NCI-H524 (cell line): ENCODE data around the gene CHST12.
"Not testable (repeated sequence)": the region's sequence is repeated elsewhere in the genome, so short reads cannot be mapped to it uniquely, and the experiment has no call there.

ENCODE experiments used
- DNase-seq, 2 experiments: peaks; one replicate each; lab custom pipeline; 2025; lab: John Stamatoyannopoulos, UW

Gene CHST12

GRCh38 chr7:2378125-2378524 lies 25.3 kb upstream of the CHST12 start:
- DNase-seq, result not testable (repeated sequence)

DNA sequence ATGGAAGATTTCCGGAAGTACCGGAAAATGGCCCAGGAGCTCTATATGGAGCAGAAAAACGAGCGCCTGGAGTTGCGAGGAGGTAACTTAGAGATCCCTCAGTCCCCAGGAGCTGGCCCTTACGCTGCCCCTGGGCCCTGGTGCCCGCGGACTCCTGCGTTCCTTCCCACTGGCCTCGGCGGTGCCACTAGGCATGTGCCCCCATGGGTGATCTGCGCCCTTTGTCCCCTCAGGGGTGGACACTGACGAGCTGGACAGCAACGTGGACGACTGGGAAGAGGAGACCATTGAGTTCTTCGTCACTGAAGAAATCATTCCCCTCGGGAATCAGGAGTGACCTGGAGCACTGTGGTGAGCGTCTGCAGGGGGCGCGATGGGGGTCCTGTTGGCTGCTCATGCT lies 24.2 kb upstream of the CHST12 start:
- DNase-seq, result no peak

- DNase-seq, result no peak
These were observed 23.5 kb upstream of the CHST12 start for GRCh38 chr7:2379821-2380450.

- no peak for DNase-seq
These were observed 22.9 kb upstream of the CHST12 start for GRCh38 chr7:2380461-2380860.

DNA sequence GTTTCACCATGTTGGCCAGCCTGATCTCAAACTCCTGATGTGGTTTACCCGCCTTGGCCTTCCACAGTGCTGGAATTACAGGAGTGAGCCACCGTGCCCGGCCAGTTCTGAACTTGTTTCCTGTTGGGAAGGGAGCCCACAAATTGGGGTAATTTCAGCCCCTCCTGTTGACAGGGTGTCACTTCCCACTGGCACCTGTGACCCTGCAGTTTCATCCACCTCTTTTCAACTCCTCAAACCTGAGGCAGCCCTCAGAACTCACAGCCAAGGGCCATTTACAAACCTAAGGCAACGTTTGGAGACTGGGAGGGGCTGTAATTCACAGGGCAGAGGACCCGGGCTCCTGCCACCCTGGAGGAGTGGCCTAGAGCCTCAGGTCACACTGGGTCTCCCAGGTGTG lies 22.2 kb upstream of the CHST12 start:
- DNase-seq, result no peak

DNA sequence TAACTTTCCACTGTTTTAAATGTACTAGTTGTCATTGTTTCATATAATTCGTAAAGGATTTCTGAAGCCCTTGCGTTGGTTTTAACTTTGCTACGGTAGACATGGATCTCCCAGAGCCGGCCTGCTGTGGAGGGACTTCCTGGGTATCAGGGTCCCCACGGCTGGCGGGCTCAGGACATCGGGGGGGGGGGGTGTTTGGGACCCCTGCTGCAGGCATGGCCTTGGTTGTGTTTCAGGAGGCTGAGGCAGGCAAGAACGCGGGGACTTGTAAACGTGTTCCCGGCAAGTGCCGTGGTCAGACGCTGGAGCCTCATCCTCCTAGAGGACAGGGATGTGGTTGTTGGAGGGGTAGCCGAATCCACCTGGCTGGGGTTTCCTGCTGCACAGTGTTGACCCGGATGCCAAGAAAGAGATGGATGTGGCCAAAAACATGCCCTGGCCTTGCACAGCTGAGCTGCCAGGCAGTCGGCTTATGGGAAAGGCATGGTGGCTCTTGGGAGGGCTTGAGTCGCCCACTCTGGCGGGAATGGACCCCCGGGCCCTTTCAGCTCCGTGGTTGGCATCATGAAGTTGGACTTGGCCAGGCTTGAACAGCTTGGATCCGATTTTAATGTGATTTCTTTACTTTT lies 21.4 kb upstream of the CHST12 start:
- no peak for DNase-seq

DNA sequence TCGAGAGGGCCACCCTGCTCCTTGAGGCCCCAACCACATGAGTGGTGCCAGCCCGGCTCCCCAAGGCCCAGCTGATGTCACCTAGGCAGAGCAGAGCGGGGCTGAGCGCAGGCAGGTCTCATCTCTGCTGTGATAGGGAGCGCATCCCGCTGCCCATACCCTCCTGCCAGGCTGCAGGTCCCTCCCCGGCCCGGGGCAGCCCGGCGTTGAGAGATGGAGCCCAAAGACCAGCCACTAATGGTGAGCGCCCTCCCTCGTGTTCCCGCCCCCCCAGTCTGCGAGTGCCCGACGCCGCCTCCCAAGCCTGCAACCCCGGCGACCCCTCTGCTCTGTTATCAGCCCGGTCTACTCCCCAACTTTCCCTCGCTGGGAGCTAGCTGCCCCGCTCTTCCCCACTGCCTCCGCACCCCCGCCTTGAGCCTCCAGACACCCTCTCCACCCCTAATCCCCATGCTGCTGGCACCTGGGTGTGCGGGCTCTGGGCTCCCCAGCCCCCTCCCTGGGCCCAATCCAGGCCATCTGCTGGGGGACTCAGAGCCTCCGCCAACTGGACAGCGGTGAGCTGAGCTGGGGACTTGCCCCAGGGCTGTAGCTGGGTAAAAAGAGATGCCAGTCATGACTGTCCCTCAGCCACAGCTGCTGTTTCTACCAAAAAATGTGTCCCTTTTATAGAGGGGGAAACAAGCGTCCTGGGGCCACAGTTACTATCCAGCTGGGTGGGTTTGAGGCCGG lies 19.7 kb upstream of the CHST12 start:
- peak; percentile 78 to 86 for DNase-seq

DNA sequence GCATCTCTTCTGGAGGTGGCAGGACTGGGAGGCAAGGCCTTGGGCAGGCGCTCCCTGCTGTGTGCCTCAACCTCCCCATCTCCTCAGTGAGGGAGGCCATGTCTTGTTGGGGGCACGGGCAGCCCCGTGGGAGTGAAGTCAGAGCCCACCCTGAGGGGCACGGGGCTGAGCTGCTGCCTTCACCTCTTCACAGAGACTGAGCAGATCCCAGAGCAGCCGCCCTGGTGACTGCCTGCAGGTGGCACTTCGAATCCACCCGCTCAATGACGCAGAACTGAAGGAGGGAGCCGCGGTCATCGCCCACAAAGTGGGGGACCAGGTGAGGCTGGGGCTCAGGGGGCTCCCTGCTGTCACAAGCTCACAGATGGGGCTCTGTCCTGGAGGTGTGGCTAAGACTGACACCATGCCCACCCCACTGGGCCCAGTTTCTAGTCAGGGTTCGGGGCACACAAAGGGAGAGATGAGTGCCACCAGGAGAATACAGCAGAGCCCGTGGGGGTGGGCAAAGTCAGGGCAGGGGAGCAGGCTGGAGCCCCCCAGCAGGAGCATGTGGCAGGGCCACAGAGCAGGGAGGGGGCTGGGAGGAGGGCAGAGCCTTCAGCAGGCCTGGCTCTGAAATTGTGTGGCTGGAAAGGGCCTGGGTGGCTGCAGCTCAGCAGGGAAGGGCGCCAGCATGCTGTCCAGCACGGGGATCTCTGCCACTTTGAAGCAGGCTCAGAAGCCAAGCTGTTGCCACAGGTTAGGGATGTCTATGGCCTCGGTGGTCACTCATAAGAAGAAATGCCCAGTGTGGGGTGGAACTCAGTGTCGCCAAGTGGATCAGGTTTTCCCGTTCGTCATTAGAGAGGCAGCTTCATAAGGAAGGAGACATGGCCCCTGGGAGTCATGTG lies 18.8 kb upstream of the CHST12 start:
- DNase-seq, result no peak

DNA sequence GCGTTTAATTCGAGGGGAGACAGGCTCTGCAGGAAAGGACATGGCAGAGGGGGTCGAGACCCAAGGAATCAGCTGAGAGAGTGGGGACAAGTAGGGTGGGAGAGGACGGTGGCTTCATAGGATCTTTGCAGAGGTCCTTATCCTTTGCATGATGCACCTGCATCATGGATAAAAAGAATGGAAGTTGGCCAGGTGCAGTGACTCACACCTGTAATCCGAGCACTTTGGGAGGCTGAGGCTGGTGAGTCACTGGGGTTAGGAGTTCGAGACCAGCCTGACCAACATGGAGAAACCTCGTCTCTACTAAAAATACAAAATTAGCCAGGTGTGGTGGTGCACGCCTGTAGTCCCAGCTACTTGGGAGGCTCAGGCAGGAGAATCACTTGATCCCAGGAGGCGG lies 17.3 kb upstream of the CHST12 start:
- DNase-seq, result not testable (repeated sequence)

DNA sequence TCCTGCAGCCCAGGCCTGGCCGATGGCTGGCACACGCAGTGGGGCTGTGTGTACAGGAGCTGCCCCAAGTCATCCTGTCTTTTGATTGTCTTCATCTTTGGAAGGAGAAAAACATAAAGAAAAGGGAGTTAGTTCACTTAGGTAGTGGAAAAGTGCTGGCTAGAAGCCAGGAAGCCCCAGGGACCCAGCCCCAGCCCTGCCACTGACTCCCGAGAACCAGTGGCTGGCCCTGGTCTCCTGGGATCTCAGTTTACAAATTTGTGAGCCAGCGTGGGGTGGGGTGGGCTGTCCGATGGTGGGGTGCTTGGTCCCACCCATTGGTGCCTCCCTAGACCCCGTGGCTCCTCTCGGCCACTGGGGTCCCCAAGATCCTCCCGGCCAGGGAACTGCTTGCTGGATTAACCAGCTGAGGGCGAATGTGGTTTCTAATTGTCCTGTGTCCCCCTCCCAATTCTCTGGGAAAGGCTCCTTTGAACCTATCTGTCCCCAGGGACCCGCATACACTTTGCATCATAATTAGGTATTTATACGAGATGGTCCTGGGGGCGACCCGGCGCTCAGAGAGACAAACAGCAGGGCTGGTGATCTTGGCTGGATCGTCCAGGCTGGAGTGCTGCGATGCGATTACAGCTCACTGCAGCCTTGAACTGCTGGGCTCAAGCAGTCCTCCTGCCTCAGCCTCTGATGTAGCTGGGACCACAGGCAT lies 16.3 kb upstream of the CHST12 start:
- DNase-seq, result peak in 1 of 2 experiments; percentile 12

GRCh38 chr7:2387897-2388636 lies 15.3 kb upstream of the CHST12 start:
- DNase-seq, result no peak

GRCh38 chr7:2388637-2388954 lies 14.8 kb upstream of the CHST12 start:
- DNase-seq, result no peak

DNA sequence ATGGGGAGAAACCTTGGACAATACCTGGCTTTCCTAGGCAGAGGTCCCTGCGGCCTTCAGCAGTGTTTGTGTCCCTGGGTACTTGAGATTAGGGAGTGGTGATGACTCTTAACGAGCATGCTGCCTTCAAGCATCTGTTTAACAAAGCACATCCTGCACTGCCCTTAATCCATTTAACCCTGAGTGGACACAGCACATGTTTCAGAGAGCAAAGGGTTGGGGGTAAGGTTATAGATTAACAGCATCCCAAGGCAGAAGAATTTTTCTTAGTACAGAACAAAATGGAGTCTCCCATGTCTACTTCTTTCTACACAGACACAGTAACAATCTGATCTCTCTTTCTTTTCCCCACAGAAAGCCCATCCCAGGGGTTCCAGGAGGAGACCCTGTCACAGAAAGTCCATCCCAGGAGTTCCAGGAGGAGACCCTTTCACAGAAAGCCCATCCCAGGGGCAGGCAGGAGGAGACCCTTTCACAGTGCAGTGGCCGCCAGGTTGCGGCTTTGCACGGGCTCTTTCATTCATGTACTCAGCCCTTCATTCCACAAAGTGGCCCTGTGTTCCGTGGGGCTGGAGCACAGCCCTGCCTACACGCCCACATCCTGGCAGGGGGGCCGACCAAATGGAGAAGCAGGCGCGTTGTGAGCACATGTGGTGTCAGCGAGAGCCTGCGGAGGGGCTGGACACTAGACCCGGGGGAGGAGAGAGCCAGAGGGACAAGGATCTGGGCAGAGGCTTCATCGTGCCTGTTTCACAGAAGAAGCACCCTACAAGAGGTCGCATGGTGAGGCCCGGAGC lies 13.2 kb upstream of the CHST12 start:
- not testable (repeated sequence) for DNase-seq

- no peak for DNase-seq
These were observed 9.7 kb upstream of the CHST12 start for GRCh38 chr7:2393706-2394105.

- DNase-seq, result no peak
These were observed 8.8 kb upstream of the CHST12 start for GRCh38 chr7:2394566-2395082.

DNA sequence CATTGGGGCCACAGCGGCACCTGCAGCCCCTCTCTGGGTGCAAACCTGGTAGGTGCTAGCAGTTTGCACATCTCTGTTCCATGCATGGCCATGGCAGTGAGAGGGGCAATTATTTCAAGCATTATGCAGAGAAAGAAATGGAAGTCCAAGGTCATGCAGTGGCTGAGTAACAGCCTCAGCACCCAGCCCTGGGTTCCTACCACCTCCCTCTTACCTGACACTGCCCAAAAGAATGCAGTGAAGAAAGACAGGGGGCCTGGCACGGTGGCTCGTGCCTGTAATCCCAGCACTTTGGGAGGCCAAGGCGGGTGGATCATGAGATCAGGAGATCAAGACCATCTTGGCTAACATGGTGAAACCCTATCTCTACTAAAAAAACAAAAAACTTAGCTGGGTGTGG lies 4.9 kb upstream of the CHST12 start:
- DNase-seq, result no peak

DNA sequence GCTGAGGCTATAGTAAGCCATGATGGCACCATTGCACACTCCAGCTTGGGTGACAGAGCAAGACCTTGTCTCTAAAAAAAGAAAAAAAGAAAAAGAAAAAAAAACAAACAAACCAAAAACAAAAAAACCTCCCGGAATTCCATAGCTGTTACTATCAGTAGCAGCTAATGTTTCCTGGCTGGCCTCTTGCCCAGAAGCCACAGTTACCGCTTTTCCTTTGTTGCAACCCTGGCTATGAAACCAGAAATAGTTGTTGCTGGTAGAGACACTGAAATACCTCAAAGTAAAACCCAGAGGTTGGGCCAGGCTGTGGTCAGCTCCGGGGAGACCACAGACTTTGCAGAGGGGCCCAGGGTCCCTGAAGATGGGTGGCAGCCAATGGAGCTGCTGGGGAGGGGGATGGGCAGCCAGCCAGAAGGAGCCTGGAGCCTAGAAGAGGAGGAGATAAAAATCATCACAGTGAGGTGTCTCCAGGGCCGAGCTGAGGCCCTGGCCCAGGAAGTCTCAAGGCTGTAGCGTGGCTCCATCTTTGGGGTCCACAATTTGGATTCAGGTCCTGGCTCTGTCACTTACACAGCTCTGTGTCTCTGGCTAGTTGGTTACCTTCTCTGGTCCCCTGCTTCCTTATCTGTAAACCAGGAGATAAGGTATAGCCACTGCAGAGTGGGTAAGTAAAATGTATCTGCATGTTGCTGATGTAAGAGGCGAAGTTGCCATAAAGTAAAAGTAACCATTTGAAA lies 3.4 kb upstream of the CHST12 start:
- DNase-seq, result no peak

GRCh38 chr7:2402687-2403013 lies 761 bp upstream of the CHST12 start:
- DNase-seq, result no peak
